Measurements from ENCODE around the gene ZC3H12D. TPM values are rescaled to one million over a fixed set of nuclear protein-coding genes. Genes with fewer than 3 reads are reported as not detected.

The ZC3H12D gene
- total RNA-seq, 1 experiment from 2014 or later: not detected

GRCh38 chr6:149510793-149511512 lies 26.1 kb upstream of the ZC3H12D start:
- Mint-ChIP-seq H3K9me3 (ENCODE audit: unreplicated experiment) (no peaks in the 10 kb centered on the region), H3K4me3 (ENCODE audit: unreplicated experiment) (no peak overlapping the region), H3K27me3 (ENCODE audit: insufficient read depth, unreplicated experiment) (no peaks in the 10 kb centered on the region), H3K36me3 (ENCODE audit: insufficient read depth, unreplicated experiment) (peaks cover 19% of the 10 kb centered on the region), H3K4me1 (ENCODE audit: insufficient read depth, unreplicated experiment) (no peaks in the 10 kb centered on the region), H3K27ac (ENCODE audit: low read depth, unreplicated experiment) (no peak overlapping the region)
- no peak for TF ChIP-seq CTCF (IDR thresholded peaks at IDR 0.05; ENCODE audit: unreplicated experiment)
- POLR2A ChIA-PET: interaction anchor here (0.7 kb wide), 2 partner anchors 462 to 475 kb away, joined by 3 to 5 read pairs; no protein-coding TSS in a partner anchor
- CTCF ChIA-PET: interaction anchor here (0.6 kb wide), 1 partner anchor 384 kb away, joined by 3 read pairs; no protein-coding TSS in a partner anchor
- BruUV-seq (replicated peaks): no TSS peak
- intact Hi-C loops (cut with micrococcal nuclease): no loop called here
- no peak for DNase-seq (ENCODE audit: unreplicated experiment)

GRCh38 chr6:149508485-149508884 lies 23.7 kb upstream of the ZC3H12D start:
- H3K36me3 Mint-ChIP-seq (ENCODE audit: insufficient read depth, unreplicated experiment): peaks cover 31% of the 10 kb centered on the region
- ChIA-PET POLR2A (no interaction called here), CTCF (interaction anchor here (0.6 to 1.9 kb wide), 2 partner anchors 9 to 482 kb away, joined by 3 to 11 read pairs; no protein-coding TSS in a partner anchor)
- no peaks in the 10 kb centered on the region for H3K4me1 Mint-ChIP-seq (ENCODE audit: insufficient read depth, unreplicated experiment)
- no peak overlapping the region for H3K4me3 Mint-ChIP-seq (ENCODE audit: unreplicated experiment)
- no peak for TF ChIP-seq CTCF (IDR thresholded peaks at IDR 0.05; ENCODE audit: unreplicated experiment)
- no peaks in the 10 kb centered on the region for H3K27me3 Mint-ChIP-seq (ENCODE audit: insufficient read depth, unreplicated experiment)
- no TSS peak for BruUV-seq (replicated peaks)
- intact Hi-C loops (cut with micrococcal nuclease): no loop called here
- no peaks in the 10 kb centered on the region for H3K9me3 Mint-ChIP-seq (ENCODE audit: unreplicated experiment)
- no peak for DNase-seq (ENCODE audit: unreplicated experiment)
- H3K27ac Mint-ChIP-seq (ENCODE audit: low read depth, unreplicated experiment): no peak overlapping the region

- TF ChIP-seq CTCF (IDR thresholded peaks at IDR 0.05; ENCODE audit: unreplicated experiment): no peak
- no peak for DNase-seq (ENCODE audit: unreplicated experiment)
- H3K27ac Mint-ChIP-seq (ENCODE audit: low read depth, unreplicated experiment): no peak overlapping the region
- POLR2A ChIA-PET: interaction anchor here (0.8 kb wide), 1 partner anchor 169 kb away, joined by 3 read pairs; no protein-coding TSS in a partner anchor
- H3K36me3 Mint-ChIP-seq (ENCODE audit: insufficient read depth, unreplicated experiment): peaks cover 31% of the 10 kb centered on the region
- BruUV-seq (replicated peaks): no TSS peak
- no peaks in the 10 kb centered on the region for H3K4me1 Mint-ChIP-seq (ENCODE audit: insufficient read depth, unreplicated experiment)
- intact Hi-C loops (cut with micrococcal nuclease): no loop called here
- H3K4me3 Mint-ChIP-seq (ENCODE audit: unreplicated experiment): no peak overlapping the region
- CTCF ChIA-PET: interaction anchor here (1.5 kb wide), 1 partner anchor 13 kb away, joined by 8 read pairs; no protein-coding TSS in a partner anchor
- H3K27me3 Mint-ChIP-seq (ENCODE audit: insufficient read depth, unreplicated experiment): no peaks in the 10 kb centered on the region
- no peaks in the 10 kb centered on the region for H3K9me3 Mint-ChIP-seq (ENCODE audit: unreplicated experiment)
These were observed 19.1 kb upstream of the ZC3H12D start for GRCh38 chr6:149503872-149504271.

GRCh38 chr6:149503276-149503675 lies 18.5 kb upstream of the ZC3H12D start:
- H3K27ac Mint-ChIP-seq (ENCODE audit: low read depth, unreplicated experiment): no peak overlapping the region
- intact Hi-C loops (cut with micrococcal nuclease): no loop called here
- no peaks in the 10 kb centered on the region for H3K4me1 Mint-ChIP-seq (ENCODE audit: insufficient read depth, unreplicated experiment)
- H3K9me3 Mint-ChIP-seq (ENCODE audit: unreplicated experiment): no peaks in the 10 kb centered on the region
- TF ChIP-seq CTCF (IDR thresholded peaks at IDR 0.05; ENCODE audit: unreplicated experiment): no peak
- no peak for DNase-seq (ENCODE audit: unreplicated experiment)
- no TSS peak for BruUV-seq (replicated peaks)
- H3K27me3 Mint-ChIP-seq (ENCODE audit: insufficient read depth, unreplicated experiment): no peaks in the 10 kb centered on the region
- no peak overlapping the region for H3K4me3 Mint-ChIP-seq (ENCODE audit: unreplicated experiment)
- ChIA-PET CTCF (interaction anchor here (0.5 to 1.5 kb wide), 3 partner anchors 14 to 476 kb away, joined by 3 to 8 read pairs (median 4); no protein-coding TSS in a partner anchor), POLR2A (interaction anchor here (0.6 to 0.8 kb wide), 2 partner anchors 168 to 388 kb away, joined by 3 read pairs; no protein-coding TSS in a partner anchor)
- H3K36me3 Mint-ChIP-seq (ENCODE audit: insufficient read depth, unreplicated experiment): peaks cover 31% of the 10 kb centered on the region
